Keratinocyte (primary cell): Measurements from ENCODE around the gene PCNX1. TPM values are rescaled to one million over a fixed set of nuclear protein-coding genes. Genes with fewer than 3 reads are reported as not detected.

ENCODE experiments used
- DNase-seq: peaks from one replicate; pipeline ENCODE4 v3.0.0-alpha.2; 2011; ENCODE audit warnings: low read depth, missing footprints, low spot score
- FAIRE-seq: peaks from 2 replicates; lab custom pipeline; 2011; peaks lifted over from hg19 to GRCh38; lab: Jason Lieb, UNC
- H2AFZ ChIP-seq: 2 replicates; pipeline ENCODE4 v1.6.0; 2012; ENCODE audit warnings: low read length, control low read depth, inconsistent platforms; ENCODE audit not compliant: control insufficient read depth
- H3K27ac ChIP-seq: 2 replicates; pipeline ENCODE4 v1.5.1; 2011; ENCODE audit warnings: low read length; ENCODE audit not compliant: control insufficient read depth, insufficient read depth
- H3K27me3 ChIP-seq: 3 replicates; pipeline ENCODE4 v1.6.0; 2011; ENCODE audit warnings: low read length; ENCODE audit not compliant: control insufficient read depth, insufficient read depth; ENCODE audit errors: extremely low read depth
- H3K36me3 ChIP-seq, 2 experiments: 2 replicates in 1 of 2; 3 replicates in 1 of 2; pipeline ENCODE4 v1.5.1; 2011; ENCODE audit warnings: low read length in 2 of 2, mild to moderate bottlenecking in 1 of 2; ENCODE audit not compliant: control insufficient read depth in 2 of 2, insufficient read depth in 2 of 2; ENCODE audit errors: extremely low read depth in 1 of 2
- H3K4me1 ChIP-seq: 3 replicates; pipeline ENCODE4 v1.5.1; 2011; ENCODE audit warnings: low read length; ENCODE audit not compliant: control insufficient read depth, insufficient read depth; ENCODE audit errors: extremely low read depth
- H3K4me2 ChIP-seq: 3 replicates; pipeline ENCODE4 v1.6.0; 2011; ENCODE audit warnings: low read depth, low read length; ENCODE audit not compliant: control insufficient read depth, insufficient read depth; ENCODE audit errors: extremely low read depth
- H3K4me3 ChIP-seq, 3 experiments: fragments of 200-600 bp in 1 of 3; sonication (generic) in 1 of 3; 2 replicates in 2 of 3; 3 replicates in 1 of 3; pipeline ENCODE4 v1.5.1; 2011 to 2016; ENCODE audit warnings: low read length in 3 of 3, mild to moderate bottlenecking in 3 of 3, control low read depth in 2 of 3, inconsistent platforms in 1 of 3, low read depth in 1 of 3, mixed read lengths in 1 of 3, mixed run types in 1 of 3, moderate library complexity in 1 of 3; ENCODE audit not compliant: control insufficient read depth in 2 of 3, insufficient read depth in 2 of 3; ENCODE audit errors: extremely low read depth in 1 of 3
- H3K79me2 ChIP-seq: 2 replicates; pipeline ENCODE4 v1.6.0; 2012; ENCODE audit warnings: low read length; ENCODE audit not compliant: control insufficient read depth, insufficient read depth
- H3K9ac ChIP-seq: 3 replicates; pipeline ENCODE4 v1.6.0; 2011; ENCODE audit warnings: low read length; ENCODE audit not compliant: control insufficient read depth, insufficient read depth; ENCODE audit errors: extremely low read depth
- H3K9me1 ChIP-seq: 3 replicates; pipeline ENCODE4 v1.6.0; 2011; ENCODE audit warnings: low read length; ENCODE audit not compliant: control insufficient read depth, insufficient read depth; ENCODE audit errors: extremely low read depth
- H3K9me3 ChIP-seq: 2 replicates; pipeline ENCODE4 v1.5.1; 2012; ENCODE audit warnings: low read depth, low read length; ENCODE audit not compliant: control insufficient read depth
- H4K20me1 ChIP-seq: 3 replicates; pipeline ENCODE4 v1.6.0; 2011; ENCODE audit warnings: low read length; ENCODE audit not compliant: control insufficient read depth, insufficient read depth; ENCODE audit errors: extremely low read depth
- CTCF ChIP-seq, 3 experiments: IDR thresholded peaks in 1 of 3; conservative IDR thresholded peaks in 1 of 3; optimal IDR thresholded peaks in 1 of 3; 2 replicates in 2 of 3; 3 replicates in 1 of 3; pipeline versions ENCODE3 to v1.5.1; 2011; ENCODE audit warnings: low read length in 3 of 3, mild to moderate bottlenecking in 3 of 3, moderate library complexity in 2 of 3, control low read depth in 1 of 3, inconsistent platforms in 1 of 3; ENCODE audit not compliant: insufficient read depth in 2 of 3; ENCODE audit errors: extremely low read depth in 1 of 3
- EZH2 ChIP-seq: IDR thresholded peaks from one replicate; pipeline ENCODE4 v1.6.1; 2012; ENCODE audit warnings: inconsistent platforms, mild to moderate bottlenecking, low read length, moderate library complexity
- dilution Hi-C: fragments of 300-500 bp; cut with MboI; formaldehyde crosslinking; loops from one replicate; pipeline ENCODE4 v1.7.0; 2020; ENCODE audit warnings: low sequenced_read_pairs; ENCODE audit not compliant: extremely low pct_ligation_motif_present
- polyA plus RNA-seq, 5 experiments: library from polyadenylated mRNA; depleted of rRNA in 3 of 5; stranded (reverse) in 3 of 5; stranded (forward) in 1 of 5; unstranded in 1 of 5; fragments of >200 nt; gene quantifications; 1 replicate in 1 of 5; 2 replicates in 3 of 5; 3 replicates in 1 of 5; pipeline versions ENCODE4 v1.2.1 to v1.2.3, GENCODE V29; 2011 to 2012; ENCODE audit warnings: missing spikeins in 2 of 5, low read depth in 1 of 5, low replicate concordance in 1 of 5
- small RNA-seq, 3 experiments: library from RNA; depleted of rRNA; stranded (forward); fragments of <200 nt; gene quantifications; one replicate each; pipeline ENCODE3, GENCODE V24; 2012; ENCODE audit warnings: low read depth in 3 of 3, low replicate concordance in 1 of 3; ENCODE audit not compliant: insufficient read length in 3 of 3

Gene PCNX1
- polyA plus RNA-seq, 1 donor (not counting 4 experiments of a cell fraction or from before 2014, with no cell fraction given): 39.8 TPM

DNA sequence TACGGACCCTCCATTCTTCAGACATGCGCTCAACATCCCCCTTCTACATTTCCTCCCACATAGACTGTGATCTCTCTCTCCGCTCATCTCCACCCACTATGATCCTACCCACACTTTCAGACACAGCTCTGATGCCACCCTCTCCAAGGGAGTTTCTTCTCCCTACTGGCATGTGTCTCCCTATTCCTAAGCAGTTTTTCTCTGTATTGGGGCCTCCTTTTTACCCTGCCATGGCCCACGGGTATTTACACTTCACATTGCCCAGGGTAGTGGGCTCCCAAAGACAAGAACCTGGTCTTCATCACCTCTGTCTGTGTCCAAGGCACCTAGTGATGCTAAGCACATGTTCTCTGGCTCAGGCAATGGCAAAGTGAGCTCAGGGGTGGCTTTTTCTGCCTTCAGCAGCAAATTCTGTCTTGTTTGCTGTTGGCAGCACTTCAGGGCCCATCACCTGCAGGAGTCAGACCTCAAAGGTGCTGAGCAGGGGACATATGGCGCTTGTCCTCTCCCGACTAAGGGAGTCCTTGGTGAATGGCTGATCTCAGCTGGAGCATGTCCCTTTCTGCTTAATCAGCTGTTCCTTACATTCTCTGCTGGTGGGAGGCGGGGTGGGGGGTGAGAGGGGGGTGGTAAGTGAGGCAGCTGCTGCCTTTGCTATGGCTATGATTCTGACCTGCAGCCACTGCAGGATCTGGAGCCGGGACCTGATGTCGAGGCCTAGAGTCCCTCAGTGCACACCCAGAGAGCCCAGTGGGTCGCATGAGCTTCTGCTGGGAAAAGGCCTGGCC lies 256.8 kb downstream of the PCNX1 start:
- peaks cover 17% of the 10 kb centered on the region for H3K4me1 ChIP-seq
- H3K79me2 ChIP-seq: no peaks in the 10 kb centered on the region
- no peak for TF ChIP-seq EZH2
- TF ChIP-seq CTCF (optimal IDR thresholded peaks at IDR 0.05 in 1 of 3, IDR thresholded peaks at IDR 0.05 in 1 of 3, conservative IDR thresholded peaks at IDR 0.05 in 1 of 3; ENCODE audit: extremely low read depth in 1 of 3, insufficient read depth in 2 of 3, low read length in 3 of 3): no peak
- H3K9me3 ChIP-seq: peaks cover 3% of the 10 kb centered on the region
- FAIRE-seq (no peak), DNase-seq (no peak)
- H3K4me2 ChIP-seq: no peak overlapping the region
- H2AFZ ChIP-seq: no peak overlapping the region
- H3K9me1 ChIP-seq: no peaks in the 10 kb centered on the region
- H3K27me3 ChIP-seq: no peaks in the 10 kb centered on the region
- no peak overlapping the region for H3K9ac ChIP-seq
- no peak overlapping the region for H3K4me3 ChIP-seq
- dilution Hi-C loops: no loop called here
- H3K27ac ChIP-seq: no peak overlapping the region
- H4K20me1 ChIP-seq: no peaks in the 10 kb centered on the region
- no peaks in the 10 kb centered on the region for H3K36me3 ChIP-seq

Small RNA genes within 50 kb of the gene (small RNA-seq; reads per million reads assigned to genes)
- gene AC005230.1 (0 reads per million in 3 experiments), gene GTF3AP2 (0 reads per million in 3 experiments)

Other genes starting within 250 kb of the PCNX1 start
- 6.5 to 9.4 TPM (median 7.2 TPM) in 3 replicates for gene MAP3K9, start 97.9 kb upstream of the PCNX1 start, polyA plus RNA-seq